HG03354 (cell line): Measurements from ENCODE around the gene KCNIP1.
"Not testable (repeated sequence)": the region's sequence is repeated elsewhere in the genome, so short reads cannot be mapped to it uniquely, and the experiment has no call there.

Experiments
- ATAC-seq: cut with Tn5 transposase; IDR thresholded peaks from one replicate; pipeline ENCODE4 v1.9.1; 2021; ENCODE audit warnings: mild to moderate bottlenecking; ENCODE audit not compliant: unreplicated experiment, poor library complexity, severe bottlenecking

Gene KCNIP1

GRCh38 chr5:170528976-170529375 lies 25.2 kb downstream of the KCNIP1 start:
- ATAC-seq: no peak

DNA sequence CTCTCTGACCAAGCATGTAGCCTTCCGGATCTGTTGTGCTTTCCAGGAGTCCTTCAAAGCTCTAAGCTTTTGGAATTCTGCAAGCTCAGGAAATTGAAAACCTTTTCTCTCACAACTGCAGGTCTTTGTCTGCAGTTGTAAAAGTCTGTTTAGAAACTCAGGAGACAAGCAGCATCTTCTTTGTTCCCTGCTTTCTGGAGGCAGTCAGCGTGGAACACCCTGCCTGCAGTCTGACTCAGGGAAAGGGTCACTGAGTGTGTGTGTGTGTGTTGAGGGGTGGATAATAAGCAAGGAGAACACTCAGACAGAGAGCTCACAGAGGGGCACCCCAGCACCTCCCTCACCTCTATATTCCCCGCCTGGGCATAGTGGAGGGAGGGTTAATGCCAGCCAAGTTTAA lies 29.1 kb downstream of the KCNIP1 start:
- no peak for ATAC-seq

GRCh38 chr5:170533383-170533782 lies 29.6 kb downstream of the KCNIP1 start:
- no peak for ATAC-seq

- no peak for ATAC-seq
Measured at GRCh38 chr5:170534177-170534576, 30.4 kb downstream of the KCNIP1 start.

DNA sequence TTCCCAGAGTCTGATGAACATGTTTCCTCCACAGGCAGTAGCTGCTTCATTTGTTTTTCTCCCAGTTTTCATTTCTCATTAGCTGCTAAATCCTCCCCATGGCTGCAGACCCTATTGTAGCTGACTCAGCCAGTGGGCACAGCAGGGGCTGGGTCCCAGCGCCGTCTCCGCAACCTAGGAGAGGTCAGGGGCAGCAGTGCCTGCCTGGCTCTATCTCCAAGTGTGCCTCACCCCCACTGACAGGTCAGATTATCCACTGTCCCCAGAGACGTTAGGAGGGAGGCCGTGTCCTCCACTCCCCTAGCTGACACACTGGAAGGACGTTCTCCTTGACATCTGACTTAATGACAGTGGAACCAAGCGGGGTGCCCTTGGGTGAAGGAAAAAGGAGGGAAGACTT lies 31.1 kb downstream of the KCNIP1 start:
- ATAC-seq: no peak

DNA sequence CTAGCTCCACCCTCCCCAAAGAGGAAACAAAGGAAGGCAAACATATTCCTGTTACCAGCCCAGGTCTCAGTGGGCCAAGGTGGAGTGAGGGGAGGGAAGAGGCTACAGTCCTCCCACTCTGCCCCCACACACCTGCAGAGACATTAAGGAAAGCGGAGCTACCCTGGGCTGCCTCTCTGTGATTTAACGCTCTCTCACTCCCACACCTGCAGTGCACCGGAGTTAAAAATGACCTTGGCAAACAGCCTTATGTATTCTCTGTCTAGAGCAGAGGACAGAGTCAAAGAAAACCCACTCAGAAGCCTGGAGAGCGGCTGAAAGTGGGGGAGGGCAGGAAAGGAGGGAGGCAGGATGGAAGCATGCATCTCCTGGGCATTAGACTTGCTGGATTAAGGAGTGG lies 32.7 kb downstream of the KCNIP1 start:
- ATAC-seq: no peak

- ATAC-seq: no peak
Measured at GRCh38 chr5:170537451-170538095, 33.8 kb downstream of the KCNIP1 start.

DNA sequence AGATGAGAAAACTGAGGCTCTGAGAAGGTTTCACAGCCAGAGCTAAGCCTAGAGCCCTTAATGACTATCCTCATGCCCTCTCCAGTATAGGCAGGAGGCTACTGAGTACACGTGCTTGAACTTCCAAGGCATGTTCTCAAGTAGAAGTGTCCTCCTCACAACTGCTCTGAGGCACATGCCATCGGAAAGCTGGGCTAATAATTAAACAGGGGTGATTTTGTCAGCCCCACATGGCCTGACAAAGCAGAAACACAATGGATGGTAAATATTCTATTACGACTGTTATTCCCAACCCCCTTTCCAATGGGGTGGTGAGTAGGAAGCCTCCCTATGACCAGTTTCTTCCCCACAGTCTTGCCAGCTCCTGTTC lies 34.3 kb downstream of the KCNIP1 start:
- ATAC-seq: no peak

DNA sequence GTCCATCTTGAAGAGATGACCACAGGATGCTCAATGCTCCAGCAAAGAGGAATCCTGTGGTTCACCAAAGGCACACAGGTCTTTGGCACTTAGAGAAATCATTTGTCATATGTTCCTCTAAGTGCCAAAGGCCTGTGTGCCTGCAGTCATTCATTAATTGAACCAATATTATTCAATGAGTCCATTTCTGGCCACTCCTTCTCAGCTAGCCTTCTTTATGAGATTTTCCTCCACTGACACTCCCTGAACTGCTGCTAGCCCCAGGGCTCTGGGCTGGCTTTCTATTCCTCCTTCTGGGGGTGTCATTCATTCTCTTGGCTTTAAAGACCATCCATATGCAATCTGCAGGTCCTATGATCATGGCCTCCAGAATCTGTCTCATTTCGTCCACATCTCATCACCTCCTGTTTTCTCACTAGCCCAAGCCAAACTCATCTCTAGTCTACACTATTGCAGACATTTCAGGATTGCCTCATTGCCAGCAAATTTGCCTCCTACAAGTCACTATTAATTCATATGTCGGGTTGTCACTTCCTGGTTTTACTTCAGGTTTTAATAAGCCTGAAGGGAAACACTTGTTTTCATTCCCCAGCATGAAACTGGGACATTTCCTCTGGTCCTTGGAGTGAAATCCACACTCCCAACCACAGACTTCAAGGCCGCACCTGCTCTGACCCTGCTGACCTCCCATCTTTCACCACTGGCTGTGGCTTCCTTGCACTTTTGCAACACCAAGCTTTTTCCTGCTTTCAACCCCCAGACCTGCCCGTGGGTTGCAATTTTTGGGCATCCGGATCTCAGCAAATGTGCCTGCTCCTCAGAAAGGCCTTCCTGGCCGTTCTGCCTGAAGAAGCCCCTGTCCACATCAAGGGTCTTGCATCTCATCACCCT lies 35.1 kb downstream of the KCNIP1 start:
- ATAC-seq: no peak

- ATAC-seq: no peak
Measured at GRCh38 chr5:170540271-170540670, 36.5 kb downstream of the KCNIP1 start.

GRCh38 chr5:170541146-170541769 lies 37.4 kb downstream of the KCNIP1 start:
- ATAC-seq: no peak

- no peak for ATAC-seq
Measured at GRCh38 chr5:170542691-170543293, 39.0 kb downstream of the KCNIP1 start.

- no peak for ATAC-seq
Measured at GRCh38 chr5:170545313-170545712, 41.5 kb downstream of the KCNIP1 start.

GRCh38 chr5:170545811-170546210 lies 42.0 kb downstream of the KCNIP1 start:
- no peak for ATAC-seq

DNA sequence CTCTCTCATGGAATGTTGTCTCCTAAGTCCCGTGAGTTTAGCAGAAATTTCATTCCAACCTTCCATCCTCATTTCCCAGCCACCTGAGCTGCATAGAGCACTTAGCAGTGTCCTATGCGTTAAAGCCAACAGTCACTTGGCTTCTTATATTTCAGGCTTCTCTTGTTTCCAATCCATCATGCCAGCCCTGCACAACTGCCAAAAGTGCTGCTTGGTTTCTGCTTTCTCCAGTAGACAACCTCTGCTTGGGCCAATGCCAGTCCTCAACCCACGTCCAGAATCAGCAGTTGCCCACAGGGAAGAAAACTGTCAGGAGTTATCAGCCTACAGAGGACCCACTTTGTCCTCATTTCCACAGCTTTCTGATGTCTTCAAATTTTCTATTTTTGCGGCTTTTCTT lies 42.5 kb downstream of the KCNIP1 start:
- no peak for ATAC-seq

- ATAC-seq: not testable (repeated sequence)
Measured at GRCh38 chr5:170550382-170550781, 46.6 kb downstream of the KCNIP1 start.

DNA sequence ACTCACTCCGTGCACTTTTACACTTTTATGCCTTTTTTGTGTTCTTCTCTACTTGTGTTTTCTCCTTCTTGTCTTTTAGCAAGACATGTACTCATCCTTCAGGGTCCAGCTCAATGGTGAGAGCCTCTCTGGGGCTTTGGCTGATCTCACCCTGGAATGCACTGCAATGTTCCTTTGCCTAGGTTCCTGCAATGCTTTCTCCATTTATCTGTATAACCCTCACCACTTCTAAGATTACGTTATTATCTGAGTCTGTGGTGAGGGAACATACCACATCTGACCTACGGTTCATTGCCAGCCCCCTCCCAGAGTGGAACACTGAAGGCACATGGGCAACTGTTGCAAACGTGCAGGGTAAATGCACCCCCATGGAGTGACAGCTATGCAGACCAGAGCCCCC lies 47.3 kb downstream of the KCNIP1 start:
- no peak for ATAC-seq

DNA sequence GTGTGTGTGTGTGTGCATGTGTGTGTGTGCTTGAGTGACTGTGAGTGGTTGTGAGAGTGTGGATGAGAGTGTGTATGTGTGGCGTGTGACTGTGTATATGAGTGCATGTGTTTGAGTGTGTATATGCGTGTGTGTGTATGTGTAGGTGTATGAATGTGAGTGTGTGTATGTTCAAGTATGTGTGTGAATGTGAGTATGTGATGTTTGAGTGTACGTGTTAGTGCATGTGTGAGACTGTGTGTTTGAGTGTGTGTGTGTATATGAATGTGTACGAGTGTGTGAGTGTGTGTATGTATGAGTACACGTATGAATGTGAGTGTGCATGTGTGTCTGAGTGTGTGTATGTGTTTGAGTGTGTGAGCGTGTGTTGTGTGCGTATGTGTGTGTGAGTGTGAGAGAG lies 47.8 kb downstream of the KCNIP1 start:
- ATAC-seq: no peak

GRCh38 chr5:170552621-170553115 lies 48.8 kb downstream of the KCNIP1 start:
- ATAC-seq: no peak

DNA sequence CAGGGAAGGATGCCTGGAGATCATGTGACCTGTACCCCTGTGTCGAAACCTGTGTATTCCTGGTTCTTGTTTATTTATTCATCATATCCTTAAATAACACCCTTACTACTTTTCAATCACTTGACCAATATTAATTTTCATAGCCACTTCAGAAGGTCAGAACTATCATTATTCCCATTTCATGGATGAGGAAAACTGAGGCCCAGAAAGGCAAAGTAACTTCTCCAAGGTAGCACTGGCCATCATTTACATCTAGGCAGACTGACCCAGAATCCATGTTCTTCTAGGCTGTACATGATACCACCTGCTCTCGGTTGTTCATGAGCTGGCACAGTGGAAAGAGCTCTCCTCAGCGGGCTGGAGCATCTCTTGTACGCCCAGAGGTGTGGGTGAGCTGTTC lies 49.4 kb downstream of the KCNIP1 start:
- no peak for ATAC-seq
